NCI-H2171 (cell line): ENCODE measurements around the gene NT5C3B.
"Not testable (repeated sequence)": the region's sequence is repeated elsewhere in the genome, so short reads cannot be mapped to it uniquely, and the experiment has no call there.

ENCODE experiments used
- DNase-seq: peaks from one replicate; lab custom pipeline; 2025; lab: John Stamatoyannopoulos, UW

NT5C3B gene

GRCh38 chr17:41782142-41782541, 53.9 kb downstream of the NT5C3B start:
- DNase-seq, result no peak

GRCh38 chr17:41781404-41782110, 54.5 kb downstream of the NT5C3B start:
- DNase-seq, result no peak

GRCh38 chr17:41779954-41780353, 56.1 kb downstream of the NT5C3B start:
- DNase-seq, result no peak

GRCh38 chr17:41777574-41778188, 58.4 kb downstream of the NT5C3B start:
- peak; percentile 22 for DNase-seq

- DNase-seq, result no peak
Measured at GRCh38 chr17:41777157-41777573, 58.9 kb downstream of the NT5C3B start.

GRCh38 chr17:41776262-41776900, 59.7 kb downstream of the NT5C3B start:
- not testable (repeated sequence) for DNase-seq

- DNase-seq, result no peak
Measured at GRCh38 chr17:41775394-41776226, 60.4 kb downstream of the NT5C3B start.
